ENCODE data around the gene MLC1. TPM values are rescaled to one million over a fixed set of nuclear protein-coding genes. Genes with fewer than 3 reads are reported as not detected.

MLC1 gene
- total and polyA plus RNA-seq, 10 of the 15 experiments (the other 5 are each of a cell fraction or from before 2014, with no cell fraction given): 0.03 to 0.15 (median 0.07) TPM; not detected in 7

- CTCF ChIA-PET: no interaction called here
- DNase-seq (ENCODE audit: low read depth, low spot score): no peak
- TF ChIP-seq MXI1 (IDR thresholded peaks at IDR 0.05; ENCODE audit: low read depth, low read length): no peak
- TF ChIP-seq HDAC2 (IDR thresholded peaks at IDR 0.05): no peak
- TF ChIP-seq POU2F2 (IDR thresholded peaks at IDR 0.05; ENCODE audit: borderline replicate concordance, low read depth, low read length): no peak
- TF ChIP-seq SUPT20H (IDR thresholded peaks at IDR 0.05; ENCODE audit: borderline replicate concordance, control insufficient read depth, low read depth, low read length): no peak
- SMC1A ChIA-PET (ENCODE audit: uncharacterized antibody, unreplicated experiment): no interaction called here
- Histone ChIP-seq H3K9ac (ENCODE audit: control insufficient read depth, insufficient read depth, low read length) (no peak overlapping the region), H4K20me1 (ENCODE audit: control insufficient read depth, insufficient read depth) (no peaks in the 10 kb centered on the region), H3K4me3 (no peak overlapping the region), H3K27ac (ENCODE audit: control insufficient read depth, insufficient read depth) (no peak overlapping the region), H2AFZ (ENCODE audit: control insufficient read depth, low read depth, low read length) (no peak overlapping the region), H3K27me3 (replicated peaks in 1 of 2; ENCODE audit: control insufficient read depth in 2 of 2, insufficient read depth in 2 of 2, low read length in 1 of 2) (no peaks in the 10 kb centered on the region; a peak in 1 of 4 replicates), H3K36me3 (ENCODE audit: control insufficient read depth in 2 of 2, insufficient read depth in 2 of 2, low read length in 1 of 2) (no peaks in the 10 kb centered on the region), H3K9me3 (replicated peaks; ENCODE audit: control insufficient read depth, insufficient read depth, low read length) (no peaks in the 10 kb centered on the region), H3K4me2 (ENCODE audit: control insufficient read depth, insufficient read depth) (no peak overlapping the region), H3K4me1 (ENCODE audit: control insufficient read depth, insufficient read depth, low read length) (no peaks in the 10 kb centered on the region), H3K79me2 (ENCODE audit: control insufficient read depth, insufficient read depth, low read length) (no peaks in the 10 kb centered on the region)
- intact Hi-C loops (cut with micrococcal nuclease; ENCODE audit: unreplicated experiment): no loop called here
- in situ Hi-C loops (cut with MboI): loop anchor here (5.0 kb wide), 1 partner anchor 49 kb away; no protein-coding TSS in a partner anchor
- no peak for ATAC-seq
- no TSS peak for BruUV-seq (replicated peaks)
- RAD21 ChIA-PET (ENCODE audit: unreplicated experiment): no interaction called here
- 58% methylated on average over 9 of the region's 9 CpGs for WGBS (ENCODE audit: insufficient coverage, insufficient replicate concordance, low lambda C conversion rate, missing lambda C conversion rate)
- POLR2A ChIA-PET: interaction anchor here (0.7 kb wide), 1 partner anchor 187 kb away, joined by 6 read pairs; no protein-coding TSS in a partner anchor
- no peak for FAIRE-seq
These were observed 6.5 kb downstream of the MLC1 start for GRCh38 chr22:50078761-50079160.

DNA sequence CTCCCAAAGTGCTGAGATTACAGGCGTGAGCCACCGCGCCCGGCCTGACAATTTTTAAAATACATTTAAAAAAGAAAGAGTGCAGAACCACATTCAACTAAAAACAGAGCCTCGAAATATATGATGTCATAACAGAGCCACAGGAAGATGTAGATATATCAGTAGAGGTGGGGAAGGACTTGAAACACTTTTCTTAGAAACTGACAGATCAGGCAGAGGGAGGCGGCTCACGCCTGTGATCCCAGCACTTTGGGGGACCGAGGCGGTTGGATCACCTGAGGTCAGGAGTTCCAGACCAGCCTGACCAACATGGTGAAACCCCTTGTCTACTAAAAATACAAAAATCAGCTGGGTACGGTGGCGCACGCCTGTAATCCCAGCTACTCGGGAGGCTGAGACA lies 7.0 kb downstream of the MLC1 start:
- Histone ChIP-seq H3K4me1 (ENCODE audit: control insufficient read depth, insufficient read depth, low read length) (no peaks in the 10 kb centered on the region), H3K9ac (ENCODE audit: control insufficient read depth, insufficient read depth, low read length) (no peak overlapping the region), H3K27ac (ENCODE audit: control insufficient read depth, insufficient read depth) (no peak overlapping the region), H3K27me3 (replicated peaks in 1 of 2; ENCODE audit: control insufficient read depth in 2 of 2, insufficient read depth in 2 of 2, low read length in 1 of 2) (no peaks in the 10 kb centered on the region; a peak in 1 of 4 replicates), H3K36me3 (ENCODE audit: control insufficient read depth in 2 of 2, insufficient read depth in 2 of 2, low read length in 1 of 2) (no peaks in the 10 kb centered on the region), H3K9me3 (replicated peaks; ENCODE audit: control insufficient read depth, insufficient read depth, low read length) (no peaks in the 10 kb centered on the region), H3K4me3 (no peak overlapping the region), H2AFZ (ENCODE audit: control insufficient read depth, low read depth, low read length) (no peak overlapping the region), H3K79me2 (ENCODE audit: control insufficient read depth, insufficient read depth, low read length) (no peaks in the 10 kb centered on the region), H4K20me1 (ENCODE audit: control insufficient read depth, insufficient read depth) (no peaks in the 10 kb centered on the region), H3K4me2 (ENCODE audit: control insufficient read depth, insufficient read depth) (no peak overlapping the region)
- TF ChIP-seq, protein P1, sequence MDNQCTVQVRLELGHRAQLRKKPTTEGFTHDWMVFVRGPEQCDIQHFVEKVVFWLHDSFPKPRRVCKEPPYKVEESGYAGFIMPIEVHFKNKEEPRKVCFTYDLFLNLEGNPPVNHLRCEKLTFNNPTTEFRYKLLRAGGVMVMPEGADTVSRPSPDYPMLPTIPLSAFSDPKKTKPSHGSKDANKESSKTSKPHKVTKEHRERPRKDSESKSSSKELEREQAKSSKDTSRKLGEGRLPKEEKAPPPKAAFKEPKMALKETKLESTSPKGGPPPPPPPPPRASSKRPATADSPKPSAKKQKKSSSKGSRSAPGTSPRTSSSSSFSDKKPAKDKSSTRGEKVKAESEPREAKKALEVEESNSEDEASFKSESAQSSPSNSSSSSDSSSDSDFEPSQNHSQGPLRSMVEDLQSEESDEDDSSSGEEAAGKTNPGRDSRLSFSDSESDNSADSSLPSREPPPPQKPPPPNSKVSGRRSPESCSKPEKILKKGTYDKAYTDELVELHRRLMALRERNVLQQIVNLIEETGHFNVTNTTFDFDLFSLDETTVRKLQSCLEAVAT (IDR thresholded peaks at IDR 0.05): no peak
- TF ChIP-seq PAX8 (IDR thresholded peaks at IDR 0.05) (no peak), PAX5 (IDR thresholded peaks at IDR 0.05; ENCODE audit: borderline replicate concordance, low read depth, low read length) (no peak), RBBP5 (conservative IDR thresholded peaks at IDR 0.05) (no peak), SIN3A (IDR thresholded peaks at IDR 0.05; ENCODE audit: low read depth, low read length) (no peak), ATF2 (IDR thresholded peaks at IDR 0.05; ENCODE audit: low read length) (no peak), MYB (IDR thresholded peaks at IDR 0.05; ENCODE audit: borderline replicate concordance, low read depth, low read length) (no peak)
- ChIA-PET SMC1A (ENCODE audit: uncharacterized antibody, unreplicated experiment) (no interaction called here), CTCF (no interaction called here), POLR2A (no interaction called here), RAD21 (ENCODE audit: unreplicated experiment) (no interaction called here)
- BruUV-seq (replicated peaks): no TSS peak
- FAIRE-seq (no peak), DNase-seq (ENCODE audit: low read depth, low spot score) (no peak), ATAC-seq (no peak)
- intact Hi-C loops (cut with micrococcal nuclease; ENCODE audit: unreplicated experiment): no loop called here
- in situ Hi-C loops (cut with MboI): loop anchor here (5.0 kb wide), 1 partner anchor 49 kb away; no protein-coding TSS in a partner anchor
- WGBS (ENCODE audit: insufficient coverage, insufficient replicate concordance, low lambda C conversion rate, missing lambda C conversion rate): 68% methylated on average over 13 of the region's 13 CpGs

Data from GM12878 (cell line).